GM18858 (cell line): Measurements from ENCODE around the gene HRH2.

Experiments used
- ATAC-seq: cut with Tn5 transposase; IDR thresholded peaks from one replicate; pipeline ENCODE4 v1.9.1; 2021; ENCODE audit not compliant: unreplicated experiment

Gene HRH2

DNA sequence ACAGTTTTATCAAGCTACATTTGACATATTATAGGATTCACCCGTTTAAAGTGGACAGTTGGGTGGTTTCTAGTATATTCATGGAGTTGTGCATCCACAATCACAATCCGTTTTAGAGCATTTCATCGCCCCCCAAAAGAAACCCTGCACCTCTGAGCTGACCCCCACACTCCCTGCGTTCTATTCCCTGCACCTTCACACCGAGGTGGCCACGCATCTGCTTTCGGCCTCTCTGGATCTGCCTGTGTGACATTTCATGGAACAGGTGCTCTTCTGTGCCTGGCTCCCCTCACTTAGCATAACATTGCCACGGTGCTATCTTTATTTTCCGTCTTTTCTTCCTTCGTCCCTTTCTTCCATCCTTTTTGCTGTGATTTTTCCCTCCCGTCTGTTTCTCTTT lies 32.7 kb downstream of the HRH2 start:
- no peak for ATAC-seq

DNA sequence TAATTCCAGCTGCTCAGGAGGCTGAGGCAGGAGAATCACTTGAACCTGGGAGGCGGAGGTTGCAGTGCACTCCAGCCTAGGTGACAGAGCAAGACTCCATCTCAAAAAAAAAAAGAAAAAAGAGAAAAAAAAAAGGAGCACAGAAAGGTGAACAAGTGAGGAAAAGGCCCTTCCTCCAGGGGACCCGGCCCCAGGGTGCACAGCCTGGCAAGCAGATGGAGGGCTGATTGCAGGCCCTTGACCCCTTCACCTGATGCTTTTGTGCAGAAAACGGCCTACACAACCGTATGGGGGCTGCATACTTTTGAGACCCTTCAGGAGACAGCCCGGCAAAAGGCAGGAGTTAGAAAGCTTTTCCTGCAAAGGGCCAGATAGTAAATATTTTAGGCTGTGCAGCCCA lies 33.9 kb downstream of the HRH2 start:
- no peak for ATAC-seq

- ATAC-seq: no peak
Measured at GRCh38 chr5:175692235-175692995, 34.5 kb downstream of the HRH2 start.

DNA sequence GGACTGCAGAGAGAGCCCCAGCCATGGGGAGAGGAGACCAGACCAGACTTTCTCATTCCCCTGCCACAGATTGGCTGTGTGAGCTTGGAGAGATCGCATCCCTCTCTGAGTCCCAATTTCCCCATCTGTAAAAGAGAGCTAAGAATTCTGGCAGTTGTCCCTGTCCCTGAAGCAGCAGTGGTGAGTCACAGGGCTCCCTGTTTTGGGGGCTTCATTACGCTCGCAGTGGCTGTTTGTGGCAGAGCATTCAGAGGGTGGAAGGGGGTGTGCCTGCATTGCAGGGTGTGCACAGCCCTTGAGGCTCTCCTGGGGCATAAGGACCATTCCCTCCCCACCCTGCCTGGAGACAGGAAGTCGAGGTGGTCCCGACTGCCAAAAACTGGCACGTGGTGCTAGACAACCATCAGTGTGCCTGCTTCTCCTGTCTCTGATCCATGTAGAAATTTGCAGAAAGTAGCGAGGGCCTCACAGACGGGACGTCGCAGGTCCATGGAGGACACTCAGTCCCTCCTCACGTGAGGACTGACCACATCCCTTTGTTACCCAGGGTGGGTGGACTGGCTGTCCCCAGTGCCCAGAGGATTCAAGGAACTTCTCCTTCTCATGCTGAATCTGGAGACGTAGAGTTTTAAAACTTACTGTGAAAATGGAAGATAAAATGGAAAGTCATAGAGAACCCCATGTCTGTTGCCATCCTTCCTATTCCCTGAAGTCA lies 35.3 kb downstream of the HRH2 start:
- no peak for ATAC-seq

DNA sequence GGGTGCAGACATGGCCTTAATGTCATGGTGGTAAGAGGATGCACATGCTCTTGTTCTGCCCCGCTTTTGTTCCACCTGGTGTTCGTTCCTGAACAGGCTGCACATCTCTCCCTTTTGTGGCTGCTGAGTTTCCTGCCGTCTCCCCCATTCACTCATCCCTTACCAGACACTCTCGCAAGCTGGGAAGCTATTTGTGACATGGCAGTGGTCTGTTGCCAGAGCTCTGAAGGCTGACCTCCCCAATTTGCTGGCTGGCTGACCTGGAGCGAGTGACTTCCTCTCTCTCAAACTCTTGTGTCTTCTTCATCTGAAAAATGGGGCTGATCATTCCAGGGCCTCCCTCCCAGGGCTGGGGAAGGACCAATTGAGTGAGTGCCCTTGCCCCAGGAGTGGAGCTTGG lies 35.9 kb downstream of the HRH2 start:
- ATAC-seq: no peak

DNA sequence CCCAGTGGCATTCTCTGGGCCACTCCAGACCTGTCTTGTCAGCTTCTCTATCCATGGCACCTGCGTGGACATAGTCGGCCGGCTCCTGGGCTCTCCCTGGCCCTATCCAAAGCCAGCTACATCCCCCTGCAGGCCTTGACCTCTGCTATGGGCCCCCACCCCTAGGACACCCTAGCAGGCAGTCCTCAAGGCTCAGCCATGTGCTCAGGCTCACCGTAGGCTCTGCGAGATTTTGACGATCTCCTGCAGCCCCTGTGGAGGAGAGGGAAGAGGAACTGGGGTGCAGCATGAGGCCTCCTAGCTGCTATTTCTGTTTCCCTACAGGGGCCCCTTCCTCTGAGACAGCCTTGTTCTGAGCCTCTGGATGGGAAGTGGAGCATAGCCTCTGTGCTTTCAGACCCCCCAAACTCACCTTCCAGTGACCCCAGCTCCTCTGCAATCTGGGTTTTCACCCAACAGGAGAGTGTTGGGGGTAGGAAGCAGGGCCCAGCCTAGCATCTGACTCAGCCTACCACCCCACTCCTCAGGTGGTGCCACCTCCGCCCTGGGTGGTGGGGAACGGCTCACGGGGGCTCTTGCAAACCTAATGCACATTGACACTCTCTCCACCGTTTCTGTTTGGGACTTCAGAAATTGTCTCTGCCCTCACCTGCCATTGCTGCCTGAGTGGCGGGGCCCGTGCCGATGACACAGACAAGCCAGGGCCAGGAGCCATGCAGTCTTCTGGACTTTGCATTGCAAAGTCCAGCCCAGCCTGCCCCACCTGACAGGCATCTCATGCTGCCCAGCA lies 36.7 kb downstream of the HRH2 start:
- no peak for ATAC-seq

GRCh38 chr5:175695161-175696126 lies 37.6 kb downstream of the HRH2 start:
- ATAC-seq: no peak

DNA sequence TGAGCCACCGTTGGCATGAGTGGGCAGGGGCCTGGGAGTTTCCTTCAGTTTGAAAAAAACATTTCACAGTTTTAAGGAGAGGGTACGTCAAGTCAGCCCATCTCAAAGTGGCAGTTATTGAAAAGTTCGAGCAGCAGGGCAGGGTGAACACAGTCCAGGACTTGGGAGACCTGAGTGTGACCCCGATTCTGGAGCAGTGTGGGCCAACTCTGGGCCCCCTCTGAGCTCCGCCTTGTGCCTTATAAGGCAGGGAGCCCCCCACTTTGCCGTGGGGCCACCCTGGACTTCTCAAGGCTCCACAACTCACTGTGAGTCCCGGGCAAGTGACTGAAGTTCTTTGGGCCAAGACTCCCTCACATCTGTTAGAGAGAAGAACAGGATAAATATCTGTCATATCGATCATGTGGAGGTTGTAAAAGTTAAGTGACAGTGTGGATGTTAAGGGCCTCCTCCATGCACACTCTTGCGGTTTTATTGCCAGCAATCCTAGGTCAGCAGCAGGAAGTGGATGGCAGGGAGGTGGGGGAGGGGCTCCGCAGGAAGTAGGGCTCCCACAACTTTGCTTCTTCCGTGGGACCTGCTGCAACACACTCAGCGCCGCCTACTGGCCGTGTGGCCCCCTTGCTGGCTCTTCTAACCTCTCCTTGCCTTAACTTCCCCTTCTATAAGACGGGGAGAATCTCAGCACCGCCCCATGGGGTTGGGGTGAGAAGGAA lies 38.4 kb downstream of the HRH2 start:
- ATAC-seq: no peak

GRCh38 chr5:175696855-175697198 lies 39.0 kb downstream of the HRH2 start:
- ATAC-seq: no peak

DNA sequence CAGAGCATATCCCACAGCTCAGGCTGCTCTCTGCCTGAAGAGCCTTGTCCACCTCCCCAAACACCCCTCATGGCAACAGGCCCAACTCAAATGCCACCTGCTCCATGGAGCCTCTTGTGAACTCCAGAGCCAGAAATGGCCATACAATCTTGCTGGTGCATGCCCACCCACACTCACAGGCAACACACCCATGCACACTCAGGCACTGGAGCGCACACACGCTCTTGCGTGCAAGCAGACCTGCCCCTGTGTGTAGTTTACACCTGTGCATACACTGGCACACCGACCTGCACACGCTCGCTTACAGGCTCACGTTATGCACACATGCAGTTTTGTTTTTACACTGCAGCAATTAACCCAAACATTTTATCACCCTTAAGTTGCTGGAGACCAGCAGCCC lies 40.0 kb downstream of the HRH2 start:
- no peak for ATAC-seq

- ATAC-seq: no peak
Measured at GRCh38 chr5:175698401-175699115, 40.7 kb downstream of the HRH2 start.

DNA sequence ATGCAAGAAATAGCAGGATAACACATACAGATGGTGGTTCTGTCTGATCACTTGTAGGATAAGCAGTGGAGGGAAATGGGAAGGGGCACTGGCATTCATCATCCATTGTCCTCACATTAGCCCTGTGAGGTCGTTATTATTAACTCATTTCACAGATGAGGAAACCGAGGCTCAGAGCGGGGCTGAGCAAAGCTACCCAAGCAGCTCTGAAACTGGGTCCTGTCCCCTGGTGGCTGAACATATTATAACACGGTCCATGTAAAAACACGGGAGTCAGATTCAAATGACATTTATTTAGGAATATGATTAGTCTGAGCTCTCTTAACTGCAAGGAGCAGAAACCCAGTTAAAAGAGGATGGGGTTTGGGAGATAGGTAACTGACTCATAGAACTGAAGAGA lies 43.1 kb downstream of the HRH2 start:
- no peak for ATAC-seq

DNA sequence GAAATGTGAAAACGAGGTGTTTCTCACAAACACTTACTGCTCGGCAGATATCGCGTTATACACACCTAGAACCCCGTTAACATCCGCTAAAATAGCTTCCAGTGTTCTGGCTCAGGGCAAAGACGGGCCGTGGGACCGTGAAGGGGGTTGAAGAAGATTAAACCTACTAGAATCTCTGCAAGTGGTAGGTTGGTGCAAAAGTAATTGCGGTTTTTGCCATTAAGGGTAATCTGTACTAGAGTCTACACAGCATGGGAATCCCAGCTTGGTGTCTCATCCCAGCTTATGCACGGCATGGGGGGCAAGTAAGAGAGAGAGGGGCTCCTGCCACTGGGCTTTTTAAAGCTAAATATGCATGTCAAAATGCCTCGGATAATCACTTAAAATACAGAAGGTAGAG lies 43.9 kb downstream of the HRH2 start:
- ATAC-seq: no peak

GRCh38 chr5:175706499-175706898 lies 48.6 kb downstream of the HRH2 start:
- no peak for ATAC-seq

GRCh38 chr5:175707751-175708375 lies 50.0 kb downstream of the HRH2 start:
- ATAC-seq: no peak

DNA sequence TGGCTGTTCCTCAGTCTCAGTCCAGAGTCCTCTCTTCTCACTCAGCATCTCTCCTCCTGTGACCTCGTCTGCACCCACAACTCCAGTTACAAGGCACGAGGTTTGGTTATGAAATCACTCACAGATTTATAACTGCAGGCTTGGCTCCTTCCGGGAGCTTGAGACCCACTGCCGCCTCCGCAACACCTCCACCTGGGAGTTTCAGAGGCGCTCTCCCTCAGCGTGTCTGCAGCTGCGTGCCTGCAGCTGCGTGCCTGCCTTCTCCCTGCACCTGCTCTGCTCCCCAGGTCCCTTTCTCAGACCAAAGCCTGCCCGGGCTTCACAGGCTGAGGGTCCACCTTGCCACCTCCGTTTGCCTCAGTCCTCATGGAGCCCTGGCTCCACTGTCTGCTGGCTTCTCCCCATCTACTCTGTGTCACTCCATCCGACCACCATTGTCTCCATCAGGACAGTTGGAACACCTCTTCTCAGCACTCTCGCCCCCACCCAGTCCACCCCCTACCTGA lies 51.5 kb downstream of the HRH2 start:
- ATAC-seq: no peak

- ATAC-seq: no peak
Measured at GRCh38 chr5:175710326-175710725, 52.5 kb downstream of the HRH2 start.

DNA sequence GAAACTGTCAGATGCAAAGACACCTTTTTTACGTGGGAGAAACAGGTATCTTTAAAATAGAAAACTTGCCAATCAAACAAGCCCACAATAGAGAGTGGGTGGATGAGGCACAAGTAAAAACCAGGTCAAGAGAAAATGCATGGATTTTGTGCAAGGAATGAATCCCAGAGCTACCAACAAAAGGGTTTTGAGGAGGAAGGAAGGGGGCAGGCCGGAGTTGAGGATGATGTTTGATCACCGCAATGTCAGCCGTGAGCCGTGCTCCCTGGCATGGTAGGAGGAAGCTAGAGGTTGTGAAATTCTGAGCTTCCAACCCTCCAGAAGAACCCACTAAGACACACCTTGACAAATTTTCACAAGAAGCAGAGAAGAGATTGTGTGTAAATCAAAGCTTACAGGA lies 53.2 kb downstream of the HRH2 start:
- ATAC-seq: no peak
